Raji (cell line): ENCODE results near the gene PNLIPRP3.

ENCODE experiments used
- POLR2A ChIP-seq: IDR thresholded peaks from 2 replicates; pipeline ENCODE4 v1.6.1; 2011; ENCODE audit warnings: low read depth, low read length, control low read depth; ENCODE audit not compliant: insufficient read depth

PNLIPRP3 gene

GRCh38 chr10:116427671-116428070 lies at the start of gene PNLIPRP3:
PNLIPRP3 (plus strand) TSS chr10:116427847; CDS start chr10:116428013, 166 bp downstream.
- TF ChIP-seq POLR2A = no peak

GRCh38 chr10:116382290-116382689 lies 45.4 kb upstream of the PNLIPRP3 start:
- no peak for TF ChIP-seq POLR2A

DNA sequence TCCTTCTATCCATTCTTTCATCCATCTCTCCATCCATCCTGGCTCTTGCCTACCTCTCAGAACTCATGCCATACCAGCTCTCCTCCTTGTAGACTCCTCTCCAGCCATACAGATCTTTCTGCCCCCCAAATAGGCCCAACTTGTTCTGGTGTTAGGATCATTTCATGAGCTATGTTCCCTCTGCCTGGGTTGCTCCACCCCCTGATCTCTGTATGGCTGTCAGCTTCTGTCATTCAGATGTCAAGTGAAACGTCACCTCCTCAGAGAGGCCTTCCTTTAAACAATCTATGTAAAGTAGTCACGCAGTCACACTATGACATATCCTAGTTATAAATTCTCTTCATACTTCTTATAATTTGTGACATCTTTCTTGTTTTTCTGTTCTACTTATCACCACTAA lies 42.3 kb upstream of the PNLIPRP3 start:
- TF ChIP-seq POLR2A = no peak

GRCh38 chr10:116385994-116386809 lies 41.4 kb upstream of the PNLIPRP3 start:
- TF ChIP-seq POLR2A = no peak

DNA sequence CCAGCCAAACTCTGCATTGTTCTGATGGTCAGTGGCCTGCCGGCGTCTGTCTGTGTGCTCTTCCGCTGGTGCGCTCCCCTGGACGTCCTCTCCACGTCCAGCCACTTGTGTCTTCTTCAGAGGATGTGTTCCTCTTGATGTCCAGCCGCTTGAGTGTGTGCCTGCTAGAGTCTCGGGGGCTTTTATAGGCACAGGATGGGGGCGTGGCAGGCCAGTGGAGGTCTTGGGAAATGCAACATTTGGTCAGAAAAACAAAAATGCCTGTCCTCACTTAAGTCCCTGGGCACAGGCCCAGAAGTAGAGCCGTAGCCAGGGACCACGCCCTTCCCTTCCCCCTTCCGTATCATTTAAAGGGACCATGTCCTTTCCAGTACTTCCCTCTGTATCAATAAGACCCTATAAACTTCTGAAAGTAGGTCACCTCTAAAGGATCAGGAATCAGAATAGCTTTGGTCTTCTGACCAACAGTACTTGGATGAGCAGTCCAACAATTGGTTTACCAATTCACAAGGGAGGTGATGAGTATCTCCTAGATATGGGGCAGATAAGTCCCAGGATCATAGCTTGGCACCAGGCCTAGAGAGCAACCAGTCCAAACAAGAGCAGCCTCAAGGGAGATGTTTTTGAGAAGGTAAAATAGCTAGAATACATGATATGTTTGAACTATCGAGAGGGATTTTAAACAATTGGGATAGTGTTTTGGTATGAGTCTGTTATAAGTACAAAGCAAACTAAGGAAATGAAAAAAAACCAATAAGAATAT lies 32.2 kb upstream of the PNLIPRP3 start:
- no peak for TF ChIP-seq POLR2A

- TF ChIP-seq POLR2A = no peak
Measured at GRCh38 chr10:116398224-116398623, 29.4 kb upstream of the PNLIPRP3 start.

- no peak for TF ChIP-seq POLR2A
Measured at GRCh38 chr10:116402858-116403257, 24.8 kb upstream of the PNLIPRP3 start.

- TF ChIP-seq POLR2A = no peak
Measured at GRCh38 chr10:116403740-116404250, 23.9 kb upstream of the PNLIPRP3 start.

DNA sequence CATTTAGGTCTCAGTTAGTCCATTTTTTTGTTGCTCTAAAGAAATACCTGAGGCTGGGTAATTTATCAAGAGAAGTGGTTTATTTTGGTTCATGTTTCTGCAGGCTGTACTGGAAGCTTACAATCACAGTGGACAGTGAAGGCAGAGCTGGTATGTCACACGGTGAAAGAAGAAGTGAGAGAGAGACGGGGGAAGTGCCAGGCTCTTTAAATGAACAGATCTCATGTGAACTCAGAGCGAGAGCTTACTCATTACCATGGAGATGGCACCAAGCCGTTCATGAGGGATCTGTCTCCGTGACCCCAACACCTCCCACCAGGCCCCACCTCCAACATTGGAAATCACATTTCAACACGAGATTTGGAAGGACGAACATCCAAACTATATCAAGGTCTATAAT lies 18.9 kb upstream of the PNLIPRP3 start:
- TF ChIP-seq POLR2A = no peak

DNA sequence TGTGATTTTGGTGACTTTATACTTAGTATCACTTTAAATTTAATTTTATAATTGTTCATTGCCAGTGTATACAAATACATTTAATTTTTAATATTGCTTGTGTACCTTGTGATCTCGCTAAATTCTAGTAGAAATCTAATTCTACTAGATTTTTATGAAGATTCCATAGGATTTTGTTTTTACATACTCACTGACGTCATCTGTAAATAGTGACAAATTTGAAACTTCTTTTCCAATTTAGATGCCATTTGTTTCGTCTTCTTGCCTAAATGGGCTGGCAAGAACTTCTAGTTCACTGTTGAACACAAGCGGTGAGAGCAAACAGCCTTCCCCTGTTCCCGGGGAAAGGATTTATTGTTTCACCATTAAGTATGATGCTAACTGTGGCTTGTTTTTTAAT lies 17.3 kb upstream of the PNLIPRP3 start:
- TF ChIP-seq POLR2A = no peak

DNA sequence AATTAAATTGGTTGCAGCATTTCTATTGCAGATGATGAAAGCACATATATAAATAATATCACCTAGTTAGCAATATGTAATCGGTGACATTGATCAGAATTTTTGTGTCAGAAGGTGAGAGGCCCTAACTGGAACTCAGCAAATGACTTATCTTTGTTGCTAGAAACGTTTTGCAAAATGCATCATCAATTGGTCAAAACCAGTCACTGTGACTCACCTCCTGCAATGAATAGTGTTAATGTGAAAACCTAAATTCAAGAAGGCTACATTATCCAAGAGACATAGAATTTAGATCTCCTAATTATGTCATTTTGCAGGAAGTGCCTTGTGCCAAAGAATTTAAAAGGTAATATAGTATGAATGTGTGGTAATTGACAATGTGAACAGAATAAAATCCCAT lies 9.8 kb upstream of the PNLIPRP3 start:
- no peak for TF ChIP-seq POLR2A

DNA sequence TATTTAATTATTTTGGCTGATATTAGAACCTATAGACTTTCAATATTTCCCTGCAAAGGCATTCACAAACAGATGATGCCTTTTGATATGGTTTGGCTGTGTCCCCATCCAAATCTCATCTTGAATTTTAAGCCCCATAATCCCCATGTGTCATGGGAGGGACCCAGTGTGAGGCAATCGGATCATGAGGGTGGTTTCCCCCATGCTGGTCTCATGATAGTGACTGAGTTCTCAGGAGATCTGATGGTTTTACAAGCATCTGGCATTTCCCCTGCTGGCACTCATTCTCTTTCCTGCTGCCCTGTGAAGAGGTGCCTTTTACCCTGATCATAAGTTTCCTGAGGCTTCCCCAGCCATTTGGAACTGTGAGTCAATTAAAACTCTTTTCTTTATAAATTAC lies 9.3 kb upstream of the PNLIPRP3 start:
- TF ChIP-seq POLR2A = no peak

GRCh38 chr10:116421815-116422214 lies 5.8 kb upstream of the PNLIPRP3 start:
- TF ChIP-seq POLR2A = no peak

- no peak for TF ChIP-seq POLR2A
Measured at GRCh38 chr10:116429288-116429977, 1.8 kb downstream of the PNLIPRP3 start.

GRCh38 chr10:116430288-116430687 lies 2.6 kb downstream of the PNLIPRP3 start:
- TF ChIP-seq POLR2A = no peak

- no peak for TF ChIP-seq POLR2A
Measured at GRCh38 chr10:116431598-116431997, 4.0 kb downstream of the PNLIPRP3 start.

GRCh38 chr10:116437076-116437692 lies 9.5 kb downstream of the PNLIPRP3 start:
- TF ChIP-seq POLR2A = no peak
